HepG2 (cell line): Measurements from ENCODE around the gene GJB1. TPM values are rescaled to one million over a fixed set of nuclear protein-coding genes. Genes with fewer than 3 reads are reported as not detected.

Source experiments
- GATAD2A ChIP-seq: IDR thresholded peaks from 2 replicates; pipeline ENCODE4 v1.6.1; 2016
- GFI1 ChIP-seq: sonication (generic); formaldehyde crosslinking; IDR thresholded peaks from 2 replicates; pipeline ENCODE4 v1.5.0; 2020; ENCODE audit warnings: missing genetic modification reagents, mild to moderate bottlenecking, borderline replicate concordance
- HDAC2 ChIP-seq: sonication (generic); formaldehyde crosslinking; IDR thresholded peaks from 2 replicates; pipeline ENCODE4 v1.4.0; 2020; ENCODE audit warnings: missing genetic modification reagents
- HNF4A ChIP-seq: sonication (generic); formaldehyde crosslinking; IDR thresholded peaks from 2 replicates; pipeline ENCODE4 v1.4.0; 2020; ENCODE audit warnings: missing genetic modification reagents
- HOXD1 ChIP-seq: sonication (generic); formaldehyde crosslinking; IDR thresholded peaks from 2 replicates; pipeline ENCODE4 v1.5.0; 2020; ENCODE audit warnings: missing genetic modification reagents
- IRF2 ChIP-seq: IDR thresholded peaks from 2 replicates; pipeline ENCODE4 v1.6.1; 2018; ENCODE audit warnings: missing genetic modification reagents, missing compliant biosample characterization
- NCOA1 ChIP-seq: sonication (generic); formaldehyde crosslinking; IDR thresholded peaks from 2 replicates; pipeline ENCODE4 v1.9.0; 2021; ENCODE audit warnings: missing genetic modification reagents
- PHF21A ChIP-seq: sonication (generic); formaldehyde crosslinking; IDR thresholded peaks from 2 replicates; pipeline ENCODE4 v1.5.0; 2020; ENCODE audit warnings: mild to moderate bottlenecking, missing genetic modification reagents
- RARG ChIP-seq: sonication (generic); formaldehyde crosslinking; IDR thresholded peaks from 2 replicates; pipeline ENCODE4 v1.4.0; 2020; ENCODE audit warnings: low read depth, mild to moderate bottlenecking, missing genetic modification reagents
- SALL2 ChIP-seq: sonication (generic); formaldehyde crosslinking; IDR thresholded peaks from 2 replicates; pipeline ENCODE4 v1.8.1; 2023; ENCODE audit warnings: mild to moderate bottlenecking, missing genetic modification reagents, inconsistent platforms
- SMAD3 ChIP-seq: sonication (generic); formaldehyde crosslinking; IDR thresholded peaks from 2 replicates; pipeline ENCODE4 v1.4.0; 2020; ENCODE audit warnings: missing genetic modification reagents
- TARDBP ChIP-seq: sonication (generic); formaldehyde crosslinking; IDR thresholded peaks from 2 replicates; pipeline ENCODE4 v1.8.0; 2022; ENCODE audit warnings: mild to moderate bottlenecking, missing genetic modification reagents
- ZFX ChIP-seq: sonication (generic); formaldehyde crosslinking; IDR thresholded peaks from 2 replicates; pipeline ENCODE4 v1.4.0; 2020; ENCODE audit warnings: mild to moderate bottlenecking, low read depth, missing genetic modification reagents, moderate library complexity
- ZNF101 ChIP-seq: sonication (generic); formaldehyde crosslinking; IDR thresholded peaks from 2 replicates; pipeline ENCODE4 v1.4.0; 2020; ENCODE audit warnings: mild to moderate bottlenecking, low read depth, missing genetic modification reagents, borderline replicate concordance
- ZNF326 ChIP-seq: sonication (generic); formaldehyde crosslinking; IDR thresholded peaks from 2 replicates; pipeline ENCODE4 v1.4.0; 2020; ENCODE audit warnings: missing genetic modification reagents, borderline replicate concordance
- ZNF44 ChIP-seq: sonication (generic); formaldehyde crosslinking; IDR thresholded peaks from 2 replicates; pipeline ENCODE4 v1.5.1; 2020; ENCODE audit warnings: mild to moderate bottlenecking, missing genetic modification reagents
- polyA plus RNA-seq, 8 experiments: library from polyadenylated mRNA; depleted of rRNA in 3 of 8; stranded (reverse) in 7 of 8; unstranded in 1 of 8; fragments of >200 nt; fragmentation: Illumina TruSeq in 4 of 8; extraction: Trizol in 4 of 8; gene quantifications; 2 replicates each; pipeline versions ENCODE4 v1.2.1 to v1.2.3, GENCODE V29; 2011 to 2016; ENCODE audit warnings: low read depth in 4 of 8, missing spikeins in 1 of 8, mixed read lengths in 1 of 8; ENCODE audit not compliant: insufficient read depth in 1 of 8
- total RNA-seq, 5 experiments: library from RNA; depleted of rRNA; stranded (reverse); fragments of >200 nt; fragmentation: Illumina TruSeq; extraction: Trizol; gene quantifications; 2 replicates each; pipeline ENCODE4 v1.2.3, GENCODE V29; 2016; ENCODE audit warnings: low read depth in 1 of 5
- TF ChIP-seq, protein P1 (sequence below): sonication (generic); formaldehyde crosslinking; IDR thresholded peaks from 2 replicates; pipeline ENCODE4 v1.4.0; 2020; ENCODE audit warnings: mild to moderate bottlenecking, missing genetic modification reagents
- TF ChIP-seq, protein P2 (sequence below): sonication (generic); formaldehyde crosslinking; IDR thresholded peaks from 2 replicates; pipeline ENCODE4 v1.4.0; 2020; ENCODE audit warnings: missing genetic modification reagents
- TF ChIP-seq, protein P3 (sequence below): sonication (generic); formaldehyde crosslinking; IDR thresholded peaks from 2 replicates; pipeline ENCODE4 v1.5.0; 2020; ENCODE audit warnings: missing genetic modification reagents, mild to moderate bottlenecking, borderline replicate concordance
- TF ChIP-seq, protein P4 (sequence below): sonication (generic); formaldehyde crosslinking; IDR thresholded peaks from 2 replicates; pipeline ENCODE4 v1.4.0; 2020; ENCODE audit warnings: missing genetic modification reagents, borderline replicate concordance
- TF ChIP-seq, protein P5 (sequence below): sonication (generic); formaldehyde crosslinking; conservative IDR thresholded peaks from 2 replicates; pipeline ENCODE4 v1.8.0; 2022; ENCODE audit warnings: mild to moderate bottlenecking, moderate library complexity, missing genetic modification reagents

Gene GJB1
- total and polyA plus RNA-seq, 2 of the 13 experiments (the other 11 are each of a cell fraction or from before 2014, with no cell fraction given): 111 to 161 TPM

DNA sequence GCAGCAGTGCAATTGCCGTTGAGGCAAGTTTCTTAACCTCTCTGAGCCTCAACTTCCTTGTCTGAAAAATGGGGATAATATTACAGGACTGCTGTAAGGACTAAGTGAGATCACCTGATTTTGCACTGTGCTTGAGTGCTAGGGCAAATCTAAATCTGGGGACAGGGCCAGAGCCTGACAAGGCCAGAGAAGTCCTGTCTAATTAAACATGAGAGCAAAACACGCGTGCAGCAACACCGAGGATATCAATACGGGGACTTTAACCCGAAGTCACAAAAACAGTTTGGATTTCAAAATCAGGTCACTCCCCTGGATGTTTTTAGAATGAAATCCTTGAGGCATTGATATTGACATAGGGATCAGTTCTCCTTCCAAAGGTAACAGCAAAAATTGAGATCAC, 5.7 kb upstream of the GJB1 start (continued):
- TF ChIP-seq, protein P1, sequence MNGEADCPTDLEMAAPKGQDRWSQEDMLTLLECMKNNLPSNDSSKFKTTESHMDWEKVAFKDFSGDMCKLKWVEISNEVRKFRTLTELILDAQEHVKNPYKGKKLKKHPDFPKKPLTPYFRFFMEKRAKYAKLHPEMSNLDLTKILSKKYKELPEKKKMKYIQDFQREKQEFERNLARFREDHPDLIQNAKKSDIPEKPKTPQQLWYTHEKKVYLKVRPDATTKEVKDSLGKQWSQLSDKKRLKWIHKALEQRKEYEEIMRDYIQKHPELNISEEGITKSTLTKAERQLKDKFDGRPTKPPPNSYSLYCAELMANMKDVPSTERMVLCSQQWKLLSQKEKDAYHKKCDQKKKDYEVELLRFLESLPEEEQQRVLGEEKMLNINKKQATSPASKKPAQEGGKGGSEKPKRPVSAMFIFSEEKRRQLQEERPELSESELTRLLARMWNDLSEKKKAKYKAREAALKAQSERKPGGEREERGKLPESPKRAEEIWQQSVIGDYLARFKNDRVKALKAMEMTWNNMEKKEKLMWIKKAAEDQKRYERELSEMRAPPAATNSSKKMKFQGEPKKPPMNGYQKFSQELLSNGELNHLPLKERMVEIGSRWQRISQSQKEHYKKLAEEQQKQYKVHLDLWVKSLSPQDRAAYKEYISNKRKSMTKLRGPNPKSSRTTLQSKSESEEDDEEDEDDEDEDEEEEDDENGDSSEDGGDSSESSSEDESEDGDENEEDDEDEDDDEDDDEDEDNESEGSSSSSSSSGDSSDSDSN (CRISPR knock-in tag): no peak
- TF ChIP-seq ZNF326 (CRISPR knock-in tag): no peak
- TF ChIP-seq HOXD1 (CRISPR knock-in tag): no peak
- peak; percentile 75 for TF ChIP-seq HNF4A (CRISPR knock-in tag)
- TF ChIP-seq PHF21A (CRISPR knock-in tag): 0 out of 2 replicates have a peak, but pooled peaks have one; percentile 23
- 0 out of 2 replicates have a peak, but pooled peaks have one; percentile 32 for TF ChIP-seq TARDBP (CRISPR knock-in tag)
- TF ChIP-seq GFI1 (CRISPR knock-in tag): no peak
- no peak for TF ChIP-seq SMAD3 (CRISPR knock-in tag)
- TF ChIP-seq IRF2 (CRISPR knock-in tag): no peak
- TF ChIP-seq, protein P2, sequence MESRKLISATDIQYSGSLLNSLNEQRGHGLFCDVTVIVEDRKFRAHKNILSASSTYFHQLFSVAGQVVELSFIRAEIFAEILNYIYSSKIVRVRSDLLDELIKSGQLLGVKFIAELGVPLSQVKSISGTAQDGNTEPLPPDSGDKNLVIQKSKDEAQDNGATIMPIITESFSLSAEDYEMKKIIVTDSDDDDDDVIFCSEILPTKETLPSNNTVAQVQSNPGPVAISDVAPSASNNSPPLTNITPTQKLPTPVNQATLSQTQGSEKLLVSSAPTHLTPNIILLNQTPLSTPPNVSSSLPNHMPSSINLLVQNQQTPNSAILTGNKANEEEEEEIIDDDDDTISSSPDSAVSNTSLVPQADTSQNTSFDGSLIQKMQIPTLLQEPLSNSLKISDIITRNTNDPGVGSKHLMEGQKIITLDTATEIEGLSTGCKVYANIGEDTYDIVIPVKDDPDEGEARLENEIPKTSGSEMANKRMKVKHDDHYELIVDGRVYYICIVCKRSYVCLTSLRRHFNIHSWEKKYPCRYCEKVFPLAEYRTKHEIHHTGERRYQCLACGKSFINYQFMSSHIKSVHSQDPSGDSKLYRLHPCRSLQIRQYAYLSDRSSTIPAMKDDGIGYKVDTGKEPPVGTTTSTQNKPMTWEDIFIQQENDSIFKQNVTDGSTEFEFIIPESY: no peak
- no peak for TF ChIP-seq RARG (CRISPR knock-in tag)
- no peak for TF ChIP-seq NCOA1 (CRISPR knock-in tag)
- TF ChIP-seq, protein P3, sequence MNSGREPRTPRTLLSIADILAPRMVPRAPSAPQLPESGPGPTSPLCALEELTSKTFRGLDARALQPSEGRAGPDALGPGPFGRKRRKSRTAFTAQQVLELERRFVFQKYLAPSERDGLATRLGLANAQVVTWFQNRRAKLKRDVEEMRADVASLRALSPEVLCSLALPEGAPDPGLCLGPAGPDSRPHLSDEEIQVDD: no peak
- no peak for TF ChIP-seq ZNF101 (CRISPR knock-in tag)
- TF ChIP-seq SALL2 (CRISPR knock-in tag): no peak
- TF ChIP-seq HDAC2 (CRISPR knock-in tag): no peak
- TF ChIP-seq, protein P4, sequence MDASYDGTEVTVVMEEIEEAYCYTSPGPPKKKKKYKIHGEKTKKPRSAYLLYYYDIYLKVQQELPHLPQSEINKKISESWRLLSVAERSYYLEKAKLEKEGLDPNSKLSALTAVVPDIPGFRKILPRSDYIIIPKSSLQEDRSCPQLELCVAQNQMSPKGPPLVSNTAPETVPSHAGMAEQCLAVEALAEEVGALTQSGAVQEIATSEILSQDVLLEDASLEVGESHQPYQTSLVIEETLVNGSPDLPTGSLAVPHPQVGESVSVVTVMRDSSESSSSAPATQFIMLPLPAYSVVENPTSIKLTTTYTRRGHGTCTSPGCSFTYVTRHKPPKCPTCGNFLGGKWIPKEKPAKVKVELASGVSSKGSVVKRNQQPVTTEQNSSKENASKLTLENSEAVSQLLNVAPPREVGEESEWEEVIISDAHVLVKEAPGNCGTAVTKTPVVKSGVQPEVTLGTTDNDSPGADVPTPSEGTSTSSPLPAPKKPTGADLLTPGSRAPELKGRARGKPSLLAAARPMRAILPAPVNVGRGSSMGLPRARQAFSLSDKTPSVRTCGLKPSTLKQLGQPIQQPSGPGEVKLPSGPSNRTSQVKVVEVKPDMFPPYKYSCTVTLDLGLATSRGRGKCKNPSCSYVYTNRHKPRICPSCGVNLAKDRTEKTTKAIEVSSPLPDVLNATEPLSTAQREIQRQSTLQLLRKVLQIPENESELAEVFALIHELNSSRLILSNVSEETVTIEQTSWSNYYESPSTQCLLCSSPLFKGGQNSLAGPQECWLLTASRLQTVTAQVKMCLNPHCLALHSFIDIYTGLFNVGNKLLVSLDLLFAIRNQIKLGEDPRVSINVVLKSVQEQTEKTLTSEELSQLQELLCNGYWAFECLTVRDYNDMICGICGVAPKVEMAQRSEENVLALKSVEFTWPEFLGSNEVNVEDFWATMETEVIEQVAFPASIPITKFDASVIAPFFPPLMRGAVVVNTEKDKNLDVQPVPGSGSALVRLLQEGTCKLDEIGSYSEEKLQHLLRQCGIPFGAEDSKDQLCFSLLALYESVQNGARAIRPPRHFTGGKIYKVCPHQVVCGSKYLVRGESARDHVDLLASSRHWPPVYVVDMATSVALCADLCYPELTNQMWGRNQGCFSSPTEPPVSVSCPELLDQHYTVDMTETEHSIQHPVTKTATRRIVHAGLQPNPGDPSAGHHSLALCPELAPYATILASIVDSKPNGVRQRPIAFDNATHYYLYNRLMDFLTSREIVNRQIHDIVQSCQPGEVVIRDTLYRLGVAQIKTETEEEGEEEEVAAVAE: no peak
- peak; percentile 64 for TF ChIP-seq GATAD2A (CRISPR knock-in tag)
- TF ChIP-seq, protein P5, sequence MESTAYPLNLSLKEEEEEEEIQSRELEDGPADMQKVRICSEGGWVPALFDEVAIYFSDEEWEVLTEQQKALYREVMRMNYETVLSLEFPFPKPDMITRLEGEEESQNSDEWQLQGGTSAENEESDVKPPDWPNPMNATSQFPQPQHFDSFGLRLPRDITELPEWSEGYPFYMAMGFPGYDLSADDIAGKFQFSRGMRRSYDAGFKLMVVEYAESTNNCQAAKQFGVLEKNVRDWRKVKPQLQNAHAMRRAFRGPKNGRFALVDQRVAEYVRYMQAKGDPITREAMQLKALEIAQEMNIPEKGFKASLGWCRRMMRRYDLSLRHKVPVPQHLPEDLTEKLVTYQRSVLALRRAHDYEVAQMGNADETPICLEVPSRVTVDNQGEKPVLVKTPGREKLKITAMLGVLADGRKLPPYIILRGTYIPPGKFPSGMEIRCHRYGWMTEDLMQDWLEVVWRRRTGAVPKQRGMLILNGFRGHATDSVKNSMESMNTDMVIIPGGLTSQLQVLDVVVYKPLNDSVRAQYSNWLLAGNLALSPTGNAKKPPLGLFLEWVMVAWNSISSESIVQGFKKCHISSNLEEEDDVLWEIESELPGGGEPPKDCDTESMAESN (CRISPR knock-in tag): no peak
- no peak for TF ChIP-seq ZNF44 (CRISPR knock-in tag)
- TF ChIP-seq ZFX: peak; percentile 37
